ENCODE data around the gene DTWD2. TPM values are rescaled to one million over a fixed set of nuclear protein-coding genes. Genes with fewer than 3 reads are reported as not detected.
"Not testable (repeated sequence)": the region's sequence is repeated elsewhere in the genome, so short reads cannot be mapped to it uniquely, and the experiment has no call there.

DTWD2 gene
- total RNA-seq, 1 experiment from 2014 or later: 12.3 TPM

- DNase-seq: no peak
- Mint-ChIP-seq H3K27ac (ENCODE audit: unreplicated experiment) (no peak overlapping the region), H3K36me3 (ENCODE audit: insufficient read depth, unreplicated experiment) (no peaks in the 10 kb centered on the region), H3K4me3 (ENCODE audit: low read depth, unreplicated experiment) (no peak overlapping the region), H3K27me3 (ENCODE audit: unreplicated experiment) (no peaks in the 10 kb centered on the region), H3K4me1 (ENCODE audit: low read depth, unreplicated experiment) (no peaks in the 10 kb centered on the region), H3K9me3 (ENCODE audit: low read depth, unreplicated experiment) (no peaks in the 10 kb centered on the region)
- no TSS peak for BruUV-seq (replicated peaks)
- CTCF ChIA-PET: interaction anchor here (0.7 to 1.6 kb wide), 2 partner anchors 14 to 110 kb away, joined by 3 to 4 read pairs; partner anchors contain the start of gene DMXL1
- intact Hi-C loops (cut with micrococcal nuclease; ENCODE audit: unreplicated experiment): no loop called here
- TF ChIP-seq CTCF (IDR thresholded peaks at IDR 0.05; ENCODE audit: unreplicated experiment): no peak
These were observed 27.8 kb downstream of the DTWD2 start for GRCh38 chr5:118960557-118960956.

GRCh38 chr5:118956727-118957126 is 31.6 kb downstream of the DTWD2 start:
- H3K27me3 Mint-ChIP-seq (ENCODE audit: unreplicated experiment): no peaks in the 10 kb centered on the region
- intact Hi-C loops (cut with micrococcal nuclease; ENCODE audit: unreplicated experiment): loop anchor here (5.0 to 10.0 kb wide), 3 partner anchors 342 to 1502 kb away; no protein-coding TSS in a partner anchor
- no peaks in the 10 kb centered on the region for H3K9me3 Mint-ChIP-seq (ENCODE audit: low read depth, unreplicated experiment)
- CTCF ChIA-PET: interaction anchor here (0.6 to 1.0 kb wide), 3 partner anchors 26 to 1502 kb away, joined by 3 read pairs; no protein-coding TSS in a partner anchor
- H3K36me3 Mint-ChIP-seq (ENCODE audit: insufficient read depth, unreplicated experiment): no peaks in the 10 kb centered on the region
- H3K27ac Mint-ChIP-seq (ENCODE audit: unreplicated experiment): no peak overlapping the region
- no peak for DNase-seq
- no peak for TF ChIP-seq CTCF (IDR thresholded peaks at IDR 0.05; ENCODE audit: unreplicated experiment)
- no TSS peak for BruUV-seq (replicated peaks)
- no peaks in the 10 kb centered on the region for H3K4me1 Mint-ChIP-seq (ENCODE audit: low read depth, unreplicated experiment)
- H3K4me3 Mint-ChIP-seq (ENCODE audit: low read depth, unreplicated experiment): no peak overlapping the region

- Mint-ChIP-seq H3K36me3 (ENCODE audit: insufficient read depth, unreplicated experiment) (no peaks in the 10 kb centered on the region), H3K4me3 (ENCODE audit: low read depth, unreplicated experiment) (no peak overlapping the region), H3K27me3 (ENCODE audit: unreplicated experiment) (no peaks in the 10 kb centered on the region), H3K4me1 (ENCODE audit: low read depth, unreplicated experiment) (no peaks in the 10 kb centered on the region), H3K9me3 (ENCODE audit: low read depth, unreplicated experiment) (no peaks in the 10 kb centered on the region), H3K27ac (ENCODE audit: unreplicated experiment) (no peak overlapping the region)
- no peak for TF ChIP-seq CTCF (IDR thresholded peaks at IDR 0.05; ENCODE audit: unreplicated experiment)
- intact Hi-C loops (cut with micrococcal nuclease; ENCODE audit: unreplicated experiment): loop anchor here (10.0 kb wide), 2 partner anchors 339 to 1499 kb away; no protein-coding TSS in a partner anchor
- no TSS peak for BruUV-seq (replicated peaks)
- CTCF ChIA-PET: no interaction called here
- no peak for DNase-seq
These were observed 34.7 kb downstream of the DTWD2 start for GRCh38 chr5:118953652-118954005.

- BruUV-seq (replicated peaks): no TSS peak
- Mint-ChIP-seq H3K4me1 (ENCODE audit: low read depth, unreplicated experiment) (no peaks in the 10 kb centered on the region), H3K27me3 (ENCODE audit: unreplicated experiment) (no peaks in the 10 kb centered on the region), H3K9me3 (ENCODE audit: low read depth, unreplicated experiment) (no peaks in the 10 kb centered on the region), H3K36me3 (ENCODE audit: insufficient read depth, unreplicated experiment) (no peaks in the 10 kb centered on the region), H3K4me3 (ENCODE audit: low read depth, unreplicated experiment) (no peak overlapping the region), H3K27ac (ENCODE audit: unreplicated experiment) (no peak overlapping the region)
- TF ChIP-seq CTCF (IDR thresholded peaks at IDR 0.05; ENCODE audit: unreplicated experiment): no peak
- intact Hi-C loops (cut with micrococcal nuclease; ENCODE audit: unreplicated experiment): loop anchor here (10.0 kb wide), 2 partner anchors 338 to 1498 kb away; no protein-coding TSS in a partner anchor
- CTCF ChIA-PET: interaction anchor here (0.6 kb wide), 1 partner anchor 21 kb away, joined by 5 read pairs; no protein-coding TSS in a partner anchor
- DNase-seq: no peak
These were observed 35.2 kb downstream of the DTWD2 start for GRCh38 chr5:118952992-118953651.

- H3K9me3 Mint-ChIP-seq (ENCODE audit: low read depth, unreplicated experiment); H3K4me1 Mint-ChIP-seq (ENCODE audit: low read depth, unreplicated experiment); DNase-seq; H3K27me3 Mint-ChIP-seq (ENCODE audit: unreplicated experiment); H3K27ac Mint-ChIP-seq (ENCODE audit: unreplicated experiment); BruUV-seq (replicated peaks); H3K36me3 Mint-ChIP-seq (ENCODE audit: insufficient read depth, unreplicated experiment); H3K4me3 Mint-ChIP-seq (ENCODE audit: low read depth, unreplicated experiment); CTCF ChIA-PET: not testable (repeated sequence)
- intact Hi-C loops (cut with micrococcal nuclease; ENCODE audit: unreplicated experiment): loop anchor here (10.0 kb wide), 2 partner anchors 338 to 1498 kb away; no protein-coding TSS in a partner anchor
These were observed 36.0 kb downstream of the DTWD2 start for GRCh38 chr5:118952306-118952705.

GRCh38 chr5:118950354-118950753 is 38.0 kb downstream of the DTWD2 start:
- H3K36me3 Mint-ChIP-seq (ENCODE audit: insufficient read depth, unreplicated experiment); H3K4me1 Mint-ChIP-seq (ENCODE audit: low read depth, unreplicated experiment): not testable (repeated sequence)
- intact Hi-C loops (cut with micrococcal nuclease; ENCODE audit: unreplicated experiment): loop anchor here (10.0 kb wide), 2 partner anchors 336 to 1496 kb away; no protein-coding TSS in a partner anchor

More at GRCh38 chr5:118950354-118950753, 38.0 kb downstream of the DTWD2 start:
- H3K27ac Mint-ChIP-seq (ENCODE audit: unreplicated experiment); H3K27me3 Mint-ChIP-seq (ENCODE audit: unreplicated experiment); BruUV-seq (replicated peaks); CTCF ChIA-PET; DNase-seq; H3K9me3 Mint-ChIP-seq (ENCODE audit: low read depth, unreplicated experiment); H3K4me3 Mint-ChIP-seq (ENCODE audit: low read depth, unreplicated experiment): not testable (repeated sequence)
